ENCODE measurements around the gene SDF4. TPM values are rescaled to one million over a fixed set of nuclear protein-coding genes. Genes with fewer than 3 reads are reported as not detected.

Gene SDF4
- total RNA-seq, 2 donors from 2014 or later = 85.9 to 95.6 TPM

DNA sequence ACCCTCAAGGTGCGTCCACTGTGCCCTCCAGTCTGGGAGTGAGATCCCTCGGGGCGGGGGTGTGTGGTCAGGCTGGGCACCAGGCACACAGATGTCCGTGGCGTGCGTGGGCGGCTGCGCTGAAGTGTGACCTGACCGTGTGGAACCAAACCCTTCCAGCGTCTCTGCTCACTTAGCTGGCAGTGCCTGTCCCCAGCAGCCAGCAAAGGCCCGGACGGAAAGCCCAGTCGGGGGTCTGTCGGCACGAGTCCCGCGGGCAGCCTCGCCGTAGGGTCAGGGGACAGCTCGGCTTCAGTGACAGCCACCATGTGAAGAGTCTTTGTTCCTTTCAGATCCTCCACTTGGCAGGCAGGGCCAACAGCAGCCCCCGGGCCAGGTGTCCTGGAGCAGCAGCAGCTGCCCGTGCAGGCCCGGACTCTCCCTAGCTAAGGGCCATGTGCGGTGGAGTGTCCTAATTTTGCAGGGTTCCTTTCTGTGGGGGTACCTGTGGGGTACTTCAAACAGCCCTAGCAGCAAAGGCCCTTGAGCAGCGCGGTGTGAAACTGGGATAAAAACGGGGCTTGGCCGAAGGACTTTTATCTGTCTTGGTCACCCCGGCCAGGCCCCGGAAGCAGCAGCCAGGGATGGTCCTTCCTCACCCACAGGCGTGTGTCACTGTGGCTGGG is 46.6 kb downstream of the SDF4 start:
- no peaks in the 10 kb centered on the region for H3K9me3 ChIP-seq (ENCODE audit: control insufficient read depth, low read length)
- no peak overlapping the region for H3K4me3 ChIP-seq (ENCODE audit: low read length)
- H3K36me3 ChIP-seq (ENCODE audit: control insufficient read depth, insufficient read depth, low read length) = no peaks in the 10 kb centered on the region
- WGBS, 2 experiments (ENCODE audit: insufficient coverage in 1 of 2, insufficient read length in 1 of 2) = 90 to 94% methylated on average over 20 to 31 of the region's 31 CpGs
- H3K4me1 Mint-ChIP-seq = no peaks in the 10 kb centered on the region
- H3K9ac ChIP-seq (ENCODE audit: extremely low read depth, low read length, poor library complexity, severe bottlenecking) = no peak overlapping the region
- peak; percentile 34 for DNase-seq
- H3K27me3 ChIP-seq (ENCODE audit: control insufficient read depth, insufficient read depth, low read length, poor library complexity, severe bottlenecking) = no peaks in the 10 kb centered on the region
- TF ChIP-seq, protein P1, sequence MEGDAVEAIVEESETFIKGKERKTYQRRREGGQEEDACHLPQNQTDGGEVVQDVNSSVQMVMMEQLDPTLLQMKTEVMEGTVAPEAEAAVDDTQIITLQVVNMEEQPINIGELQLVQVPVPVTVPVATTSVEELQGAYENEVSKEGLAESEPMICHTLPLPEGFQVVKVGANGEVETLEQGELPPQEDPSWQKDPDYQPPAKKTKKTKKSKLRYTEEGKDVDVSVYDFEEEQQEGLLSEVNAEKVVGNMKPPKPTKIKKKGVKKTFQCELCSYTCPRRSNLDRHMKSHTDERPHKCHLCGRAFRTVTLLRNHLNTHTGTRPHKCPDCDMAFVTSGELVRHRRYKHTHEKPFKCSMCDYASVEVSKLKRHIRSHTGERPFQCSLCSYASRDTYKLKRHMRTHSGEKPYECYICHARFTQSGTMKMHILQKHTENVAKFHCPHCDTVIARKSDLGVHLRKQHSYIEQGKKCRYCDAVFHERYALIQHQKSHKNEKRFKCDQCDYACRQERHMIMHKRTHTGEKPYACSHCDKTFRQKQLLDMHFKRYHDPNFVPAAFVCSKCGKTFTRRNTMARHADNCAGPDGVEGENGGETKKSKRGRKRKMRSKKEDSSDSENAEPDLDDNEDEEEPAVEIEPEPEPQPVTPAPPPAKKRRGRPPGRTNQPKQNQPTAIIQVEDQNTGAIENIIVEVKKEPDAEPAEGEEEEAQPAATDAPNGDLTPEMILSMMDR (conservative IDR thresholded peaks at IDR 0.05) = no peak
- H3K4me3 Mint-ChIP-seq = no peak overlapping the region
- no peak overlapping the region for H3K27ac ChIP-seq (ENCODE audit: low read depth, low read length)
- no peaks in the 10 kb centered on the region for H3K36me3 Mint-ChIP-seq (ENCODE audit: low read depth)
- H3K4me1 ChIP-seq (ENCODE audit: control insufficient read depth, insufficient read depth, low read length) = no peaks in the 10 kb centered on the region
- peaks cover 5% of the 10 kb centered on the region for H3K27me3 Mint-ChIP-seq (ENCODE audit: insufficient read depth)
- H3K9me3 Mint-ChIP-seq = peaks cover 6% of the 10 kb centered on the region
- H3K27ac Mint-ChIP-seq = no peak overlapping the region

DNA sequence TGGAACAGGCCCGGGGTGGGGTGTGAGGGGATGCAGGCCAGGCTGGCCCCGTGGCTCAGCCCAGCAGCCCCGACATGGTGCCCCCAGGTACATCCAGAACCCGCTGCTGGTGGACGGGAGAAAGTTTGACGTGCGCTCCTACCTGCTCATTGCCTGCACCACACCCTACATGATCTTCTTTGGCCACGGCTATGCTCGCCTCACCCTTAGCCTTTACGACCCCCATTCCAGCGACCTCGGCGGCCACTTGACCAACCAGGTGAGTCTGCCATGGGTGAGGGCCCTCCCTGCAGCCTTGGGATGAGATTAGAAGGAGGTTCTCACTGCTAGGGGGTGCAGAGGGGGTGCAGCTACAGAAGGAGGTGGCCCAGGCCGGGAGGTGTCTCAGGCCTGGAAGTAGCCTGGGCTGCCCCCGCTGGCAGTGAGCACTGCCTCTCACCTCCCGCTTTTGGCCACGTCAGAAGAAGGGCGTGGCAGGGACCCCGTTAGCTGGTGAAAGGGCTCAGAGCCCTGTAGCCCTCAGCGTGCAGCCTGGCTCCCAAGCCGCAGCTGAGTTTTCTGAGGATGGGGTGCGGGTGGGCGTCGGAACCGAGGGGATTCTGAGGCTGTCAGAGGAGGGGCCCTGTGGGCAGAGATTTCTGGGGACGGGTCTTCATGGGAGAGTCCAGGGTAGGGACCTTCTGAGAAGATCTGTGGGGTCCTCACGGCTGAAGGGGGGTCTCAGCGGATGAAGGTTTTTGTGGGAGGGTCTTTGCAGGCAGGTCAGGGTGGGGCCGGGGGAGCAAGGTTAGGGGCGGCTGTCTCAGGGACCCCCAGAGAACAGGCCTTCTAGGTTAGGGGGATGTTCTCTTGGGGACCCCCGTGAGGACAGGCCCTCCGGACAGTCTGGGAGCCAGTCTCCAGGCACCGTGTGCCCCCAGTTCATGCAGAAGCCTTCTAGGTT is 47.7 kb downstream of the SDF4 start:
- Mint-ChIP-seq H3K9me3 (peaks cover 3% of the 10 kb centered on the region), H3K36me3 (ENCODE audit: low read depth) (no peaks in the 10 kb centered on the region), H3K4me1 (no peaks in the 10 kb centered on the region), H3K27ac (no peak overlapping the region), H3K27me3 (ENCODE audit: insufficient read depth) (peaks cover 4% of the 10 kb centered on the region), H3K4me3 (no peak overlapping the region)
- 92 to 93% methylated on average over 19 to 30 of the region's 33 CpGs for WGBS, 2 experiments (ENCODE audit: insufficient coverage in 1 of 2, insufficient read length in 1 of 2)
- no peak overlapping the region for H3K4me3 ChIP-seq (ENCODE audit: low read length)
- TF ChIP-seq, protein P1 (conservative IDR thresholded peaks at IDR 0.05) = no peak
- no peaks in the 10 kb centered on the region for H3K4me1 ChIP-seq (ENCODE audit: control insufficient read depth, insufficient read depth, low read length)
- DNase-seq = peak; percentile 38
- H3K36me3 ChIP-seq (ENCODE audit: control insufficient read depth, insufficient read depth, low read length) = no peaks in the 10 kb centered on the region
- H3K27me3 ChIP-seq (ENCODE audit: control insufficient read depth, insufficient read depth, low read length, poor library complexity, severe bottlenecking) = no peaks in the 10 kb centered on the region
- no peak overlapping the region for H3K27ac ChIP-seq (ENCODE audit: low read depth, low read length)
- H3K9ac ChIP-seq (ENCODE audit: extremely low read depth, low read length, poor library complexity, severe bottlenecking) = no peak overlapping the region
- no peaks in the 10 kb centered on the region for H3K9me3 ChIP-seq (ENCODE audit: control insufficient read depth, low read length)

DNA sequence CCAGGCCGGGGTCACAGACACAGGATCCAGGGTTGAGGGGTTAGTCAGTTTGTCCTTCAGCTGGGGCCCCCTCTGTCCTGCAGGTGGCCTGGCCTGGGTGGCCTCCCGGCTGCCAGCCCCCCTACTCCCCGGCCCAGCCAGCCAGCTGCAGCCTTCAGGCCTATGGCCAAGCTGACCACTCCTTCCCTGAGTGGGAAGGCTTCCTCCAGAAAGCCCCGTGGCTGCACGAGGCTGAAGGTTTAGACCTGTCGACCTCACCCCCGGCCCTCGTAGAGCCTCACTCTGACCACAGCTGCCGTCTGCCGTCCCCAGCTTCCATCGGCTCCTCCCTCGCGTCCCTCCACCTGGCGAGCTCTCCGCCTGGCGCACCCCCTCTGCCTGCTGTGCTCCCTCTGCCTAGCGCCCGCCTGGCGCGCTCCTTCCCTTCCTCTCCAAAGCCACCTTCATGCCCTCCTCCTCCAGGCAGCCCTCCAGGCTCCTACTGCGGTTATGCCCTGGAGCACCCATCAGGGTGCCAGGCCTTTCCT is 48.5 kb downstream of the SDF4 start:
- Mint-ChIP-seq H3K36me3 (ENCODE audit: low read depth) (no peaks in the 10 kb centered on the region), H3K27me3 (ENCODE audit: insufficient read depth) (peaks cover 4% of the 10 kb centered on the region), H3K9me3 (peaks cover 3% of the 10 kb centered on the region), H3K4me1 (no peaks in the 10 kb centered on the region), H3K4me3 (no peak overlapping the region), H3K27ac (no peak overlapping the region)
- DNase-seq = peak; percentile 44
- no peaks in the 10 kb centered on the region for H3K27me3 ChIP-seq (ENCODE audit: control insufficient read depth, insufficient read depth, low read length, poor library complexity, severe bottlenecking)
- H3K4me1 ChIP-seq (ENCODE audit: control insufficient read depth, insufficient read depth, low read length) = no peaks in the 10 kb centered on the region
- H3K27ac ChIP-seq (ENCODE audit: low read depth, low read length) = no peak overlapping the region
- H3K9ac ChIP-seq (ENCODE audit: extremely low read depth, low read length, poor library complexity, severe bottlenecking) = no peak overlapping the region
- no peaks in the 10 kb centered on the region for H3K36me3 ChIP-seq (ENCODE audit: control insufficient read depth, insufficient read depth, low read length)
- H3K4me3 ChIP-seq (ENCODE audit: low read length) = no peak overlapping the region
- TF ChIP-seq, protein P1 (conservative IDR thresholded peaks at IDR 0.05) = no peak
- WGBS, 2 experiments (ENCODE audit: insufficient coverage in 1 of 2, insufficient read length in 1 of 2) = 93% methylated on average over 12 to 21 of the region's 21 CpGs
- no peaks in the 10 kb centered on the region for H3K9me3 ChIP-seq (ENCODE audit: control insufficient read depth, low read length)

Measured in endodermal cell (in vitro differentiated cells).